HG03103 (cell line): ENCODE results near the gene DCHS1.

ENCODE experiments used
- ATAC-seq: cut with Tn5 transposase; IDR thresholded peaks from one replicate; pipeline ENCODE4 v1.9.1; 2021; ENCODE audit warnings: low read depth; ENCODE audit not compliant: unreplicated experiment

Gene DCHS1

DNA sequence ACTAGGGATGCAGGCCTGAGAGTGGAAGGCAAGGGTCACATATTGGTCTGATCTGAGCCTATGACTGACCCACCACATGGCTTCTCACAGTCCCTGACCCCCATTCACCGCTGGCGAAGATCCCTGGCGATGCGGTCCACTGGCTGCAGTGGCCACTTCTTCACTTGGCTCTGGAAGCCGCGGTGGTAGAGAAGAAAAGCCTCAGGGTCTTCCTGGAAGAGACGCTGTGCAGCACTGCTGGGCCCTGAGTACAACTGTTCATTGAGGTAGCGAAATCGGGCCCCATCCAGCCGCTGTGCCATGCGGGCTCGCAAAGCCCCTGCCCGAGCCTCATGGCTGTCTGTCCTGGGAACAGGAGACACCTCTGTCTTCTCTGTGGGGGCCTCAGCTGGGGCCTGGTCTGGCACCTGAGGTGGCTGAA is 54.6 kb downstream of the DCHS1 start:
- ATAC-seq = no peak

- no peak for ATAC-seq
Observed at GRCh38 chr11:6599881-6600390, 55.7 kb downstream of the DCHS1 start.

- ATAC-seq = no peak
Observed at GRCh38 chr11:6599449-6599848, 56.2 kb downstream of the DCHS1 start.

DNA sequence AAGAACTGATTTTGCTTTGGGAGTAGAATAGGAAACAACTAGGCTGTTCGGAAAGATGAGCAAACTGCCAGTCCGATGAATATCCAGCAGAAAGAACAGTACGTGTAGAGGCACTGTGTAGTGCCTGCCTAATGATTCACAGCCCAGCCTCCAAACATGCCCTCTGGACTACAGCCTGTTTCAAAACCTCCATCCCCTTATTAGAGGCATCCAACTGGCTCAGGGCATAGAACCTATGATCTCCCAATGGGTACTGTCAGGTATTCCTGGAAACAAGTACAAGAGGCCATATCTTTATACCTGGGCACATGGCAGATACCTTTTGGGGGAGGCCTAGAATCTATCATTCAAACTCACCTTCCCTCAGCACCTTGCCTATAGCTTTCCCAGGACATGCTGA is 57.1 kb downstream of the DCHS1 start:
- no peak for ATAC-seq

DNA sequence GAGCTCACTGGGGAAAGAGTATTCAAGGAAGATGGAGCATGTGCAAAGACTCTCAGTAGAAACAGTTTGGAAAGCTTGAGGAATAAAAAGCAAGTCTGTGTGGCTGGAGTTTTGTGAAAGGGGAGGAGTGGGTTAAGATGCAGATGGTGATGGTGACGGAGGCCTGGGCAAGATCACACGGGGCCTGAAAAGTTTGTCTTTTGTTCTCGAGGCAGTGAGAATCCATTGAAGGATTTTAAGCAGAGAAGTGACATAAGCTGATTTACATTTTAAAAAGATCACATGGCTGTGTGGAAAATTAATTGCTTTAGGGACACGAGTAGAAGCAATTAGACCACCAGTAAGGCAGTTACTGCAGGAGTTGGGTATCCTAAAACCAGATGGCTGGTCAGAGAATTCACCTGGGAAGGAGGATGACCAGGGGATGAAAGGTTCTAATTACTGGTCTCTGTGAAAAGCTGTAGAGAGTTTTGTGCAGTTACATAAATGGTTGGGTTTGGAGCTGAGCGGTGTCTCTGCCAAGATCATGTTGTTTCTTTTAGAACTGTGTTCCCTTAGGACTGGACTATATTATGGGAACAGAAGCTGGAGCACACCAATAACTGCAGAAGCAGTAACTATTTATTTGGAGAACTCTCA is 59.3 kb downstream of the DCHS1 start:
- ATAC-seq = no peak

GRCh38 chr11:6594142-6594768 is 61.4 kb downstream of the DCHS1 start:
- ATAC-seq = no peak

DNA sequence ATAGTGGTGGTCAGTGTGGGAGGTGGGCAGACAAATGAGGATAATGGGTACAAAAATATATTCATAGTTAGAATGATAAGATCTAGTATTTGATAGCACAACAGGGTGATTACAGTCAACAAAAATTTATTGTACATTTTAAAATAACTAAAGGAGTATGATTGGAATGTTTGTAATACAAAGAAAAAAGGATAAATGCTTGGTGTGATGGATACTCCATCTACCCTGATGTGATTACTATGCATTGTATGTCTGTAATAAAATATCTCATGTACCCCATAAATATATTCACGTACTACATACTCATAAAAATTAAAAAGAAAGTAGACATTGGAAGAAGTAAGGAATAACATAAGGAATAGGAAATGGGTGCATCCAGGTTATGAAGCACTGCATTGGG is 67.6 kb downstream of the DCHS1 start:
- no peak for ATAC-seq

DNA sequence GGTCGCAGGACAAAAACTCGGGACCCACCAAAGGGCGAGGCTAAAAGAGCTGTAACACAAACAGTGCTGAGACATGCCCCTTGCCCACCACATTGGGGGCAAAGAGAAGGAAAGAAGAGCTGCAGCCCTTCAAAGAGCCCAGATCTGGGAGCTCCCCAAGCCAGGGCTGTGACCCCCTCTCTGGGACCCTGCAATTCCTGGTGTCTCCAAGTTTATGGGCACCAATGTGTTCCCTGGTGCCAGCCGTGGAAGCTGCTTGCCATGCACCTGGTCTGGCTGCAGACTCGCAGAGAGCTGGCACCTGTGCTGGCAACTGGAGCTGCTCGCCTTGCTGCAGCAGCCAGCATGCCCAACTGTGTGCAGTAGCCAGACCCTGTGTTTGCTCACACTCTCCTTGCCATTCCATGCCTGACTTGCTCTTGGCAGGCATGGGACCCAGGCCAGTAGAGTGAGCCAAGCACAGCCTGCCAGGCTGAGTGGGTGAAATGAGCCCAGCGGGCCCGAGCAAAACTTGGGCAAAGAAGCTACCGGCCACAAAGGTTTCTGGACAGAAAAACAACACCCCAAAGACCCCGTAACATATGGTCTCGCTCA is 68.2 kb downstream of the DCHS1 start:
- no peak for ATAC-seq

GRCh38 chr11:6586434-6587359 is 68.9 kb downstream of the DCHS1 start:
- no peak for ATAC-seq

- no peak for ATAC-seq
Observed at GRCh38 chr11:6584528-6584927, 71.1 kb downstream of the DCHS1 start.

DNA sequence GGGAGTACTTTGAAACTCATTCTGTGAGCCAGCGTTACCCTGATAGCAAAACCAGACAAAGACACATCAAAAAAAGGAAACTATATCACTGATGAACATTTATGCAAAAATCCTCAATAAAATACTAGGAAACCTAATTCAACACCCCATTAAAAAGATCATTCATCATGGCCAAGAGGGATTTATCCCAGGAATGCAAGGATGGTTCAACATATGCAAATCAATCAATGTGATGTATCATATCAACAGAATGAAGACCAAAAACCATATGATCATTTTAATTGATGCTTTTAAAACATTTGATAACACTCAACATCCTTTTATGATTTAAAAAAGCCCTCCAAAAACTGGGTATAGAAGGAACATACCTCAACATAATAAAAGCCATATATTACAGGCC is 72.0 kb downstream of the DCHS1 start:
- ATAC-seq = no peak

- no peak for ATAC-seq
Observed at GRCh38 chr11:6579681-6580080, 75.9 kb downstream of the DCHS1 start.

GRCh38 chr11:6578134-6578533 is 77.5 kb downstream of the DCHS1 start:
- no peak for ATAC-seq

DNA sequence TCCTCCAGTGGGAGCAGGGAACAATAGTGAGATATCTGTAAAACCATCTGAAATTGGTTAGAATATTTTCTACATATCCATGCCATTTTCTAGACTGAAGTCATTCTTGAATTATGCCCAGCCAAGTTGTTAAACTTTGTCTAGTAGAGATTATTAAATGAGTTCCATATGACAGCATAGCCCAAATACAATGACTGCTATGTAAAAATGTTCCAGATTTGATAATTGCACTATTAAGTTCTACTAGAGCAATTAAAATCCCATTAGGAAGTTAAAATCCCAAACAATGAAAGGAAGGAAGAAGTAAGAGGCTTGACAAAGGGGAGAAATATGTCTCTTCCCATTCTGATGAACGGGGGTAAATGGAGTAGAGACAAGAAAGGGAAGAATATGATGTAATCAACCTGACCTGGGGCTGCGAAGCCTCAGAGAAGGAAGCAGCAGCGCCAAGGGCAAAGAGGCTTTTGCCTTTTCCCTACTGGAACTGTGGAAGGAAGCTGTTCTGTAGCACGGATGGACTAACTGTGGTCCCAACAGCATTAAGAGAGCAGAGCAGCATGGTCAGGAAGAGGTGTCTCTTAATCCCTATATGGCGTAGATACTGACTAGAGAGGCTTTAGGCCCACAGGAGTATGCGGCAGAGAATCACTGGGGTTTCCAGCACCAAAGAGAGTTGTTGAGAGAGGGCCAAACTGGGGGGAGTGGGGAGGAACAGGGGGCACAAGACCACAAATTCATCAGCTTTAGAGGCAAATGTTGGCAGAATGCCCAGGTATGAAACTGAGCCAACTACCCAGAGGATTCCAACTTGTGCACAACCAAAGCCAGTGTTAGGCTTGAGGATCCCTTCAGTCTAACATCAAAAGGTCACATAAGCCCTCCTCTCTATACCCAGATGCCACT is 78.9 kb downstream of the DCHS1 start:
- ATAC-seq = no peak

GRCh38 chr11:6574816-6575715 is 80.5 kb downstream of the DCHS1 start:
- no peak for ATAC-seq

DNA sequence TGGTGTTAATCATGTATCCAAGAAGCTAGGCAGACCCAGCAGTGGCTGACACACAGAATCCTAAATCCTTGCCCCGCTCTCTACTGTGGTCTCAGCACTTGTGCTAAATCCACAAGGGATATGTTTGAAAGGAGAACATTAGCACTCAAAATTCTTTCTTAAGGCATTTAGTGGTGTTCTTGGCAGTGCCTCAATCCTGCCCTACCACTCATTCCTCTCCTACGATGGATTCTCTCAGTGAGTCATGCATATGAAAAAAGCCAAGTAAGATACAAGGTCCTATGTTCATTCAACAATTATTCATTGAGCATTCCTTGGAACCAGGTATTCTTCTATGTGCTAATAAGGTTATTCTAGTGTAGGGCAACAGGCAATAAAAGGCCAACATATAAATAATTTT is 83.4 kb downstream of the DCHS1 start:
- ATAC-seq = no peak

- ATAC-seq = no peak
Observed at GRCh38 chr11:6571434-6572008, 84.1 kb downstream of the DCHS1 start.
